Skeletal muscle tissue (tissue), 4 donors: ENCODE measurements around the gene PLCB1. TPM values are rescaled to one million over a fixed set of nuclear protein-coding genes. Genes with fewer than 3 reads are reported as not detected.

ENCODE experiments used
- H3K27ac ChIP-seq: one replicate; pipeline ENCODE4 v1.7.0; 2013; ENCODE audit warnings: mild to moderate bottlenecking, low read depth, low read length, inconsistent platforms
- H3K27me3 ChIP-seq, 3 donors: one replicate each; pipeline ENCODE4 v1.7.0; 2013; ENCODE audit warnings: low read length in 3 of 3; ENCODE audit not compliant: control insufficient read depth in 3 of 3, insufficient read depth in 3 of 3
- H3K36me3 ChIP-seq, 3 donors: one replicate each; pipeline ENCODE4 v1.7.0; 2013; ENCODE audit warnings: low read length in 3 of 3; ENCODE audit not compliant: control insufficient read depth in 3 of 3, insufficient read depth in 3 of 3
- H3K4me1 ChIP-seq, 3 donors: one replicate each; pipeline ENCODE4 v1.7.0; 2013; ENCODE audit warnings: low read length in 3 of 3, mild to moderate bottlenecking in 3 of 3; ENCODE audit not compliant: control insufficient read depth in 3 of 3, insufficient read depth in 3 of 3
- H3K4me3 ChIP-seq, 3 donors: one replicate each; pipeline ENCODE4 v1.7.0; 2013; ENCODE audit warnings: low read length in 3 of 3
- H3K9ac ChIP-seq, 3 donors: one replicate each; pipeline ENCODE4 v1.7.0; 2013; ENCODE audit warnings: low read length in 3 of 3, mild to moderate bottlenecking in 3 of 3, moderate library complexity in 2 of 3, low read depth in 1 of 3
- H3K9me3 ChIP-seq, 3 donors: one replicate each; pipeline ENCODE4 v1.7.0; 2013; ENCODE audit warnings: low read length in 3 of 3; ENCODE audit not compliant: control insufficient read depth in 3 of 3
- total RNA-seq: library from RNA; depleted of rRNA; stranded (reverse); fragments of >200 nt; gene quantifications from one replicate; pipeline ENCODE4 v1.2.3, GENCODE V29; 2014
- donor health status: Osteomylitis.

The PLCB1 gene
- total RNA-seq, 1 donor from 2014 or later = 13.0 TPM

DNA sequence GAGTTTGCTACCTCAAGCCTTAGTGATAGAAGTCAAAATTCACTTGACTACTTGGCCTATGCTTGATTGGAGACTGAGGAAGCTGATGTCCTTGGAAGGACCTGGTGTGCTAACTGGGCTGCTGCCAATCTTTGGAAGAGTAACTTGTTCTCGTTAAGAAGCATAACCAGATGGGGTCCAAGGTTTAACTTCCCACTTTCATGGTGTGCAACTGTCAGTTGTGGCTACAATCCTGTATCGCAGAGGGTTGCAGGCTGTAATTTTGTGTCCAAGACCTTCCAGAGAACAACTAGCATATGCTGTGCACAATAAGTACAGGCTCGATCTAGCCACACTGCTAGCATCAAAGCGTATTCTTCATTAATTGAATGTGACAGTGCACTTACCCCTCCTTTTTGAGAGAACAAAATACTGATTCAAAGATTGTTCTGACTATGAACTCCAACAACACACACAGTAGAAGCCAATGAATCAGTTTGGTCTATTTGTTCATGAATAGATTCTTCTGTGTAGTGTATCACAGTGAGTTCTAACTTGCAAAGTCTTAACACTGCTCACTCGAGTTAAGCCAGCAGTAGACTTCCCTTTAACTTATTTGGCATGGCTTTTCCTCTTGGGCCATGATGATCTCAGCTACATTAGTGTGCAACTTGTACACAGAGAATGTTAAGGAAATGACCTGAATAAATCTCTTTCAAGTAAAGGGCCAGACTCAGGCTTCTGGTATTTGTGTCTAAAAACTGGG, 15.8 kb upstream of the PLCB1 start:
- no peak overlapping the region for H3K27ac ChIP-seq
- no peaks in the 10 kb centered on the region for H3K9me3 ChIP-seq
- H3K36me3 ChIP-seq = no peaks in the 10 kb centered on the region
- H3K27me3 ChIP-seq = no peaks in the 10 kb centered on the region
- no peak overlapping the region for H3K9ac ChIP-seq
- no peak overlapping the region for H3K4me3 ChIP-seq
- no peaks in the 10 kb centered on the region for H3K4me1 ChIP-seq

DNA sequence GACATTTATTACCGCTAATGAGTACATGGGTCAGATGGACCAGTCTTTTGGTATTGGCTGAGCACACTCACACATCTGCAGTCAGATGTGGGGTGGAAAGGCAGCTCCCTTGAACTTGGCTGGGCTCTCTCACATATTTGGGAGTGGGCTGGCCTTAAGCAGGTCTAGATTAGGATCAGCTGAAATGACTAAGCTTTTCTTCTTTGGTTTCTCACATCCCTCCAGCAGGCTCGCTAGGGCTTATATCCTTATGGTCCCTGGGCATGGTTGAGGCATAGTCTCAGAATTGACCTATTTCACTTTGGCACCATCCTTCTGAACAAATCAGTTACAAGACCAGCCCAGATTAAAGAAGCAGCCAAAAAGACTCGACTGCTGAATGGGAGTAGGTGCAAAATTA, 14.4 kb upstream of the PLCB1 start:
- Histone ChIP-seq H3K9ac (no peak overlapping the region), H3K27me3 (no peaks in the 10 kb centered on the region), H3K36me3 (no peaks in the 10 kb centered on the region), H3K27ac (no peak overlapping the region), H3K9me3 (no peaks in the 10 kb centered on the region), H3K4me1 (no peaks in the 10 kb centered on the region), H3K4me3 (no peak overlapping the region)

DNA sequence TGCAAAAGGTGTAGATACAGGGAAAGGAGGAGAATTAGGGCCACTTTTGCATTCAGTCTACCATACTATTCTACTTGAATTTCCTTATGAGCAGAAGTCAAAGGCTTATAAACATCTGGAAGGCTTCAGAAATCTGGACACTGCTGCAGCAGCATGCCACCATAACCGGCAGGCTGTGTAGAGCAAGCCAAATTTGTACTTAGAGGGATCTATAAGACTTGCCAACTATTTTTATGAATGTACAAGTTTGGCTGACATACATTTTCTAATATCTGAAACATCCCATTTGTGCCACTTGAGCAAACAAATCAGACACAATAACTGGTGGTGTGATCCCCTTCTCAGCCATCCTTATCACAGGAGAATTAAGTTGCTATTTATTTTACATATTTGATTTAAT, 14.0 kb upstream of the PLCB1 start:
- H3K36me3 ChIP-seq = no peaks in the 10 kb centered on the region
- no peaks in the 10 kb centered on the region for H3K27me3 ChIP-seq
- H3K9me3 ChIP-seq = no peaks in the 10 kb centered on the region
- H3K4me3 ChIP-seq = no peak overlapping the region
- H3K4me1 ChIP-seq = no peaks in the 10 kb centered on the region
- H3K27ac ChIP-seq = no peak overlapping the region
- H3K9ac ChIP-seq = no peak overlapping the region

DNA sequence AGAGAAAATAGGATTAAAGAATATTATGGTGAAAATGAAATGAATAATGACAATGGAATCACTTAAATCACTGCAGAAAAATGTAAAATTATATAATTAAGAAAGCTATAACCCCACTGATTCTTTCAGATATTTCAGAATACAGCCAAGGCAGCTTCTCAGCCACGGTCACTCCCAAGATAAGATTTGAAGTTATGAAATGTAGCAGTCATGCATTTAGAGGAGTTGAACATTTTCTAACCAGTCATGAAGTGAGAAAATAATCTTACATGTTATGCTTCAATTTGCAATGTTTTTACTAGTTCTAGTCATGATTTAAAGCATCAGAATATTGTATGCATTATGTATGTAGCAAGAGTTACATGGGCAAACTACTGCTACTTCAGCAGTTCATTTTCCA, 13.3 kb upstream of the PLCB1 start:
- Histone ChIP-seq H3K27me3 (no peaks in the 10 kb centered on the region), H3K27ac (no peak overlapping the region), H3K4me3 (no peak overlapping the region), H3K36me3 (no peaks in the 10 kb centered on the region), H3K9me3 (no peaks in the 10 kb centered on the region), H3K4me1 (no peaks in the 10 kb centered on the region), H3K9ac (no peak overlapping the region)

DNA sequence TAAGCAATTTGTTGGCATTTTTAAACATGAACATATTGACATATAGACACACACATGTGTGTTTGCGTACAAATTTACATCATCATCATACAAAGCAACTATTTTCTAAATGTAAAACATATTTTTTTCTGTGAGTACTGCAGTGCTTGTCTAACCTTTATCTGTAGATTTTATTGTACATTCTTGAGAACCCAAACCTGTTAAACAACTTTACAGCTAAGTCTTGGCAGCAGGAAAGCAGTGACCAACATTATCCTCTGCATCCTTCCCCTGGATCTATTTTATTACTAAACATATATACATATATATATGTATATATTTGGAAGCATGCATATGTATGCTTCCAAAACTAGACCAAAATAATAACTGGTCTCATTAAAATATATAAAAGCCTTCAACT, 10.4 kb upstream of the PLCB1 start:
- Histone ChIP-seq H3K36me3 (no peaks in the 10 kb centered on the region), H3K4me1 (no peaks in the 10 kb centered on the region), H3K9me3 (no peaks in the 10 kb centered on the region), H3K27me3 (no peaks in the 10 kb centered on the region), H3K27ac (no peak overlapping the region), H3K9ac (no peak overlapping the region), H3K4me3 (no peak overlapping the region)

DNA sequence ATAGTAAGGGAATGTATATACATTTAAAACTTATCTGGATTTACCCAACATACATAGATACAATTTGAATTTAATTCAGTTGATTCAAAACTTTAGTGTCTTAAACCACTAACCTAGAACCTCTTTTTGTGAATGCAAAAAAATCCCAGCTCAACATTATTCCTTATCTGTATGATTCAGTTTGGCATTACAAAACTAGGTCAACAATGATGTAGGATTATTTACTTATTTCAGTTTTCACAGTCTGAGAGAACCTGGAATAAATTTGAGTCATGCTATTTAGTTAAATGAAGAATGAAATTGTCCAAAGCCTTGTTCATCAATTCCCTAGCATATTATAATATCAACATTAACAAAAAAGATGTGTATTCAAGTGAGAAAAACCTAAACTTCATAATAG, 7.4 kb upstream of the PLCB1 start:
- Histone ChIP-seq H3K36me3 (no peaks in the 10 kb centered on the region), H3K27ac (no peak overlapping the region)

DNA sequence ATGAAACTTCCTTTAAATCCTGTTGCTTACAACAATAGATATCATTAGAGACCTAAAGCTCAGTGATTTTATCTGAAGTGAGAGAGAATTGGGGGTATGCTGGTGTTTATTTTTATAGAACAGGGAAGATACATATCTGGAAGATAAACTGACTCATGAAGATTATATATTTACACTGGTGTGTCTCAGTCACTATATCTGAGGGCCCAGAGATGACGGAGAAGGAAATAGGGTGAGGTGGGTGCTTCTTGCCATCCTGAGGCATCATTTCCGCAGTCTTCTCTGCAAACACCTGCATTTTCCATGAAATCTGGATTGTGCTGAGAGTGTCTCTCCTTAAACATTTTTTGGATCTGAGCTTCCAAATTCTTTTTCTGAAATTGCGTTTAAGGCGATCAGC, 5.9 kb upstream of the PLCB1 start:
- Histone ChIP-seq H3K9ac (no peak overlapping the region), H3K9me3 (no peaks in the 10 kb centered on the region), H3K27me3 (no peaks in the 10 kb centered on the region), H3K4me3 (no peak overlapping the region), H3K27ac (no peak overlapping the region), H3K36me3 (no peaks in the 10 kb centered on the region), H3K4me1 (no peaks in the 10 kb centered on the region)

More for the DNA sequence above, 7.4 kb upstream of the PLCB1 start:
- Histone ChIP-seq H3K27me3 (no peaks in the 10 kb centered on the region), H3K9me3 (no peaks in the 10 kb centered on the region), H3K4me3 (no peak overlapping the region), H3K9ac (no peak overlapping the region), H3K4me1 (no peaks in the 10 kb centered on the region)

DNA sequence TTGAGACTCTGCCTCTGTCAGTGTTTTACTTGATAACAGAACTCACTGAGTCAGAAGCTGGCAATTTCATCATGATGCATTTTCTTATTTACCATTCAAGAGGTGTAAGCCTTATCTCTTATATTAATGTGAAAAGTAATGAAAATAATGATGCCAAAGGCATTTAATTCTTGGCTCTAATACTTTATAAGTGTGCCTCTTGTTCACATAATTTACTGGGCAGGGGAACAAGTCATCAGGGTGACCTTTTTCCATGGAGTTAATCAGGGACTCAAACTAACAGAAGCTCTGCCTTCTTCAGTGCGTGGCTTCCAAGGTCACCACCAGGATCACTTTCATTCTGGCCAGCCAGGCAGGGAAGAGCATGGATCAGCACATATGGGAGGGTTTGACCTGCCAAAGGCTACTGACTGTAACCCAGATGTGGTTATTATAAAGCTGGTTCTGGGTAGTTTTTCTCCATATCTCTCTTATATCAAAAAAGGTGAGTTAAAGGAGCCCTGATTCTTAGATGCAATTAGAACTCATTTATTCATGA, 5.2 kb upstream of the PLCB1 start:
- no peaks in the 10 kb centered on the region for H3K27me3 ChIP-seq
- no peak overlapping the region for H3K4me3 ChIP-seq
- peaks cover 0 to 4% (median 0%) of the 10 kb centered on the region in 3 donors for H3K4me1 ChIP-seq
- H3K36me3 ChIP-seq = no peaks in the 10 kb centered on the region
- no peak overlapping the region for H3K27ac ChIP-seq
- no peak overlapping the region for H3K9ac ChIP-seq
- no peaks in the 10 kb centered on the region for H3K9me3 ChIP-seq

DNA sequence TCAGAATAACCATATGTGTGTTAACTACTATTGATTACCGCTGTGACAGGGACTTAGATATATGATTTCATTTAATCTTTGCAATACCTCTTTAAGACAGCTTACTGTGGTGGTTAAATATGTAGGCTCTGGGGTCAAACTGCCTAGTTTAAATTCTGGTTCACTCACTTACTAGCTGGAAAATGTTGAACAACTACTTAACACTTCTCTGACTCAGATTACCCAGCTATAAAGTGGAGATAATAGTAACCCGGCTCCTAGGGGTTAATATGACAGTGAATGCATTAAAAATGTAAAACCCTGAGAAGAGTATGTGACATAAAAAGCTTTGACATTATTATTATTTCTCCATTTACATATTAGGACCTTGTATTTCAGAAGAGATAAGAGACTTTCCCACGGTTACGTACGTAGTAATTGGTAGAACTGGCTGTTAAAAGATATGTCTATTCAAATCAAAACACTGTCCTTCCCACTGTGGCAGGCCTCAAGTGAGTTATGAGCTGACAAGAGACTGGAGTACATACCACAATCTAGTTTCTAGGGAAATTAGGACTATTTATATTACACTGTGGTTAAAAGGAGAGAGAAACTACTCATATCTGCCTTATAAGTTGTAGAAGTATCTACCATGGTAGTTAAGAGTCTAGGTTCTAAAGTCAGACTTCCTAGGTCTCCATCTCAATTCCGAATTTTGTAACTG, 4.4 kb upstream of the PLCB1 start:
- no peaks in the 10 kb centered on the region for H3K9me3 ChIP-seq
- no peak overlapping the region for H3K9ac ChIP-seq
- H3K4me1 ChIP-seq = peaks cover 0 to 4% (median under 1%) of the 10 kb centered on the region in 3 donors
- no peaks in the 10 kb centered on the region for H3K36me3 ChIP-seq
- H3K27me3 ChIP-seq = no peaks in the 10 kb centered on the region
- H3K27ac ChIP-seq = no peak overlapping the region
- no peak overlapping the region for H3K4me3 ChIP-seq

DNA sequence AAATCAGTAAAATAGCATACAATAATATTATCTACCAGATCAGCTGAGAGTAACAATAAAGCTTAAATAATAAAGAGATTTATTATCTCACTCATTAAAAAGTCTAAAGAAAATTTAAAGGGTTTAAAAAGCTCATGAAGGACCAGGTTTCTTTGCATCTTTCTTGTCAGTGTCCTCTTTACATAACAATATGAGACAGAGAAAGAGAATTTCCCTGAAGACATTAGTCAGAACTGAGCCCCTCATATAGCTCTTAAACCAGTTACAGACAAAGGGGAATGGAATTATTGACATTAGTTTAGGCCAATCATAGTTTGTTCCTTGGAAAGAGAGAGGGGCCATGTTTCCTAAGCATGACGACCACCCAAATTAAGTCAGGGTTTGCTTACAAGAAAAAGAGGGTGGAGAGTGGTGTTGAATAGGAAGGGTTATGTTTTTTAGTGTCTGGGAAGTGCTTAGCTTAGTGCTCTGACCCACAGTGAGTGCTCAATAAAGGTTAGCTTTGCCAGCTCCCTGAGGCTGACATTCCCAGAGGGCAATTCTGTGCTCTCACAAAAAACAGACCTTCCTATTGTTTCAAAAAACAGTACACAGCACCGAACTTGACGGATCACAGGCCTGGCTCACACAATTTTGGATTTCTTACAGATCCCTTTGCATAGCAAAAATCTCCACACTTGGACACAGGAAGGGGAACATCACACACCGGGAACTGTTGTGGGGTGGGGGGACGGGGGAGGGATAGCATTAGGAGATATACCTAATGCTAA, 3.6 kb upstream of the PLCB1 start:
- no peak overlapping the region for H3K9ac ChIP-seq
- peaks cover 7 to 11% (median 8%) of the 10 kb centered on the region in 3 donors for H3K4me1 ChIP-seq
- no peaks in the 10 kb centered on the region for H3K27me3 ChIP-seq
- no peak overlapping the region for H3K27ac ChIP-seq
- no peaks in the 10 kb centered on the region for H3K36me3 ChIP-seq
- H3K9me3 ChIP-seq = no peaks in the 10 kb centered on the region
- H3K4me3 ChIP-seq = no peak overlapping the region
